Neuronal stem cell (in vitro differentiated cells): ENCODE results near the gene SLC66A3.

Source experiments
- DNase-seq: peaks from one replicate; pipeline ENCODE4 v3.0.0-alpha.2; 2013; ENCODE audit warnings: low spot score
- H2AFZ ChIP-seq: one replicate; pipeline ENCODE4 v1.6.1; 2013; ENCODE audit warnings: mild to moderate bottlenecking, low read length, inconsistent platforms
- H2AK5ac ChIP-seq: 2 replicates; pipeline ENCODE4 v1.6.1; 2013; ENCODE audit warnings: low read depth, mild to moderate bottlenecking, inconsistent platforms, low read length, moderate library complexity, mixed read lengths
- H2BK120ac ChIP-seq: 2 replicates; pipeline ENCODE4 v1.6.1; 2013; ENCODE audit warnings: low read depth, mild to moderate bottlenecking, inconsistent platforms, low read length, moderate library complexity, mixed read lengths
- H2BK12ac ChIP-seq: one replicate; pipeline ENCODE4 v1.6.1; 2013; ENCODE audit warnings: low read length, inconsistent platforms
- H2BK15ac ChIP-seq: 2 replicates; pipeline ENCODE4 v1.6.1; 2013; ENCODE audit warnings: mild to moderate bottlenecking, low read length, inconsistent platforms, mixed read lengths
- H2BK5ac ChIP-seq: one replicate; pipeline ENCODE4 v1.6.1; 2013; ENCODE audit warnings: inconsistent platforms, mild to moderate bottlenecking, low read length, moderate library complexity
- H3K14ac ChIP-seq: one replicate; pipeline ENCODE4 v1.6.1; 2013; ENCODE audit warnings: low read length, inconsistent platforms
- H3K18ac ChIP-seq: 2 replicates; pipeline ENCODE4 v1.6.1; 2013; ENCODE audit warnings: low read length, inconsistent platforms
- H3K23ac ChIP-seq: 2 replicates; pipeline ENCODE4 v1.6.1; 2013; ENCODE audit warnings: low read depth, mild to moderate bottlenecking, mixed read lengths, low read length, inconsistent platforms; ENCODE audit not compliant: poor library complexity
- H3K27ac ChIP-seq: replicated peaks from 3 replicates; pipeline ENCODE4 v1.5.1; 2013; ENCODE audit warnings: low read length, inconsistent platforms
- H3K27me3 ChIP-seq, 3 experiments: 2 replicates each; pipeline ENCODE4 v1.6.1; 2013; ENCODE audit warnings: low read length in 3 of 3, mild to moderate bottlenecking in 2 of 3, inconsistent platforms in 1 of 3, low read depth in 1 of 3, mixed read lengths in 1 of 3, moderate library complexity in 1 of 3; ENCODE audit not compliant: control insufficient read depth in 3 of 3, insufficient read depth in 3 of 3
- H3K36me3 ChIP-seq, 2 donors: replicated peaks in 1 of 2; 2 replicates each; pipeline ENCODE4 v1.6.1; 2013; ENCODE audit warnings: low read length in 2 of 2; ENCODE audit not compliant: control insufficient read depth in 2 of 2, insufficient read depth in 2 of 2
- H3K4ac ChIP-seq: 2 replicates; pipeline ENCODE4 v1.6.1; 2013; ENCODE audit warnings: inconsistent platforms, mild to moderate bottlenecking, low read length, moderate library complexity
- H3K4me1 ChIP-seq, 2 donors: 1 replicate in 1 of 2; 2 replicates in 1 of 2; pipeline ENCODE4 v1.6.1; 2013; ENCODE audit warnings: low read length in 2 of 2, low read depth in 1 of 2; ENCODE audit not compliant: control insufficient read depth in 2 of 2, insufficient read depth in 1 of 2
- H3K4me2 ChIP-seq: one replicate; pipeline ENCODE4 v1.6.1; 2013; ENCODE audit warnings: mild to moderate bottlenecking, low read length, inconsistent platforms; ENCODE audit not compliant: insufficient read depth, poor library complexity, severe bottlenecking
- H3K4me3 ChIP-seq, 2 donors: 2 replicates each; pipeline ENCODE4 v1.5.1; 2013; ENCODE audit warnings: low read length in 2 of 2, mild to moderate bottlenecking in 2 of 2, inconsistent platforms in 1 of 2, moderate library complexity in 1 of 2
- H3K79me1 ChIP-seq: one replicate; pipeline ENCODE4 v1.6.1; 2013; ENCODE audit warnings: low read depth, mild to moderate bottlenecking, inconsistent platforms, low read length, moderate library complexity
- H3K9ac ChIP-seq: one replicate; pipeline ENCODE4 v1.6.1; 2013; ENCODE audit warnings: mild to moderate bottlenecking, low read depth, low read length, inconsistent platforms; ENCODE audit not compliant: poor library complexity
- H3K9me3 ChIP-seq, 2 donors: replicated peaks in 1 of 2; 2 replicates each; pipeline versions ENCODE3 to v1.6.1; 2013; ENCODE audit warnings: low read length in 2 of 2, mild to moderate bottlenecking in 2 of 2, inconsistent platforms in 1 of 2, low read depth in 1 of 2, mixed read lengths in 1 of 2, moderate library complexity in 1 of 2; ENCODE audit not compliant: control insufficient read depth in 2 of 2, insufficient read depth in 1 of 2
- H4K8ac ChIP-seq: one replicate; pipeline ENCODE4 v1.6.1; 2013; ENCODE audit warnings: low read depth, mild to moderate bottlenecking, inconsistent platforms, low read length, moderate library complexity
- H4K91ac ChIP-seq: one replicate; pipeline ENCODE4 v1.6.1; 2013; ENCODE audit warnings: low read length, low read depth, mild to moderate bottlenecking, inconsistent platforms; ENCODE audit not compliant: poor library complexity
- WGBS, 2 donors: extraction: QIAGEN DNeasy Blood & Tissue Kit; methylation state at CpG; one replicate each; pipeline ENCODE4 v1.1.7; 2013; ENCODE audit warnings: missing lambda C conversion rate in 2 of 2, mixed read lengths in 1 of 2; ENCODE audit not compliant: insufficient read length in 2 of 2, insufficient replicate concordance in 1 of 2; ENCODE audit errors: extremely low coverage in 2 of 2; 5-methylcytosine and 5-hydroxymethylcytosine counted together

The SLC66A3 gene

GRCh38 chr2:11123001-11123809 lies 32.1 kb upstream of the SLC66A3 start:
- Histone ChIP-seq H3K4me1 (peaks cover 0 to 2% of the 10 kb centered on the region in 2 donors), H3K4me2 (no peak overlapping the region), H3K9ac (peak overlapping the region; percentile 54), H3K23ac (peak overlapping the region; percentile 67), H4K91ac (no peak overlapping the region), H2AFZ (no peak overlapping the region), H2BK120ac (no peak overlapping the region), H2BK12ac (peak overlapping the region; percentile 66), H3K4ac (no peak overlapping the region), H4K8ac (peak overlapping the region; percentile 84), H2BK5ac (no peak overlapping the region), H2BK15ac (peak overlapping the region; percentile 69), H3K14ac (peak overlapping the region; percentile 27), H3K4me3 (no peak overlapping the region), H2AK5ac (peak overlapping the region; percentile 77), H3K27ac (no peak overlapping the region), H3K9me3 (no peaks in the 10 kb centered on the region), H3K79me1 (no peaks in the 10 kb centered on the region), H3K18ac (peak overlapping the region; percentile 83), H3K27me3 (peaks cover 0 to 34% (median 2%) of the 10 kb centered on the region in 3 experiments), H3K36me3 (no peaks in the 10 kb centered on the region)
- WGBS, 2 donors: no CpG with 5 or more reads among the region's 12 CpGs
- DNase-seq: no peak

- H3K4ac ChIP-seq: no peak overlapping the region
- H3K36me3 ChIP-seq: no peaks in the 10 kb centered on the region
- peak overlapping the region; percentile 50 for H4K8ac ChIP-seq
- H3K4me3 ChIP-seq: no peak overlapping the region
- peak overlapping the region; percentile 66 for H2AFZ ChIP-seq
- H2BK12ac ChIP-seq: peak overlapping the region; percentile 77
- peak overlapping the region; percentile 50 for H2AK5ac ChIP-seq
- no peak overlapping the region for H3K27ac ChIP-seq
- no peak overlapping the region for H2BK15ac ChIP-seq
- H2BK5ac ChIP-seq: no peak overlapping the region
- H3K4me2 ChIP-seq: no peak overlapping the region
- H4K91ac ChIP-seq: no peak overlapping the region
- no peak overlapping the region for H3K14ac ChIP-seq
- H3K23ac ChIP-seq: peak overlapping the region; percentile 16
- peaks cover 0 to 34% (median 2%) of the 10 kb centered on the region in 3 experiments for H3K27me3 ChIP-seq
- WGBS, 2 donors: no CpG with 5 or more reads among the region's 41 CpGs
- DNase-seq: peak; percentile 45
- no peak overlapping the region for H2BK120ac ChIP-seq
- H3K18ac ChIP-seq: peak overlapping the region; percentile 77
- peaks cover 0 to 2% of the 10 kb centered on the region in 2 donors for H3K4me1 ChIP-seq
- no peaks in the 10 kb centered on the region for H3K9me3 ChIP-seq
- H3K9ac ChIP-seq: peak overlapping the region; percentile 64
- H3K79me1 ChIP-seq: no peaks in the 10 kb centered on the region
These were observed 31.2 kb upstream of the SLC66A3 start for GRCh38 chr2:11123856-11124759.

- H3K27me3 ChIP-seq: peaks cover 0 to 34% (median 4%) of the 10 kb centered on the region in 3 experiments
- H4K8ac ChIP-seq: no peak overlapping the region
- H3K9me3 ChIP-seq: no peaks in the 10 kb centered on the region
- H2BK12ac ChIP-seq: no peak overlapping the region
- no peak overlapping the region for H3K27ac ChIP-seq
- H4K91ac ChIP-seq: no peak overlapping the region
- H2BK5ac ChIP-seq: no peak overlapping the region
- no peak overlapping the region for H3K14ac ChIP-seq
- H3K4me1 ChIP-seq: peaks cover 2 to 4% of the 10 kb centered on the region in 2 donors
- no CpG with 5 or more reads among the region's 3 CpGs for WGBS, 2 donors
- H3K18ac ChIP-seq: no peak overlapping the region
- H2BK15ac ChIP-seq: no peak overlapping the region
- no peak overlapping the region for H3K23ac ChIP-seq
- no peak overlapping the region for H3K9ac ChIP-seq
- no peak for DNase-seq
- peak overlapping the region; percentile 66 for H2AFZ ChIP-seq
- no peaks in the 10 kb centered on the region for H3K36me3 ChIP-seq
- no peak overlapping the region for H3K4me3 ChIP-seq
- H3K4ac ChIP-seq: no peak overlapping the region
- no peak overlapping the region for H3K4me2 ChIP-seq
- no peaks in the 10 kb centered on the region for H3K79me1 ChIP-seq
- H2BK120ac ChIP-seq: no peak overlapping the region
- H2AK5ac ChIP-seq: no peak overlapping the region
These were observed 30.6 kb upstream of the SLC66A3 start for GRCh38 chr2:11124760-11125068.

- H3K27me3 ChIP-seq: peaks cover 0 to 20% (median 4%) of the 10 kb centered on the region in 3 experiments
- no peak overlapping the region for H3K18ac ChIP-seq
- DNase-seq: no peak
- H2BK120ac ChIP-seq: no peak overlapping the region
- no peak overlapping the region for H3K9ac ChIP-seq
- H3K23ac ChIP-seq: no peak overlapping the region
- H2AFZ ChIP-seq: no peak overlapping the region
- peak overlapping the region; percentile 23 for H2BK15ac ChIP-seq
- H3K79me1 ChIP-seq: no peaks in the 10 kb centered on the region
- no peaks in the 10 kb centered on the region for H3K9me3 ChIP-seq
- peak overlapping the region; percentile 9 for H2AK5ac ChIP-seq
- H2BK12ac ChIP-seq: no peak overlapping the region
- no peak overlapping the region for H2BK5ac ChIP-seq
- peaks cover 2% of the 10 kb centered on the region in 2 donors for H3K4me1 ChIP-seq
- WGBS, 2 donors: no CpG with 5 or more reads among the region's 5 CpGs
- H3K4me3 ChIP-seq: no peak overlapping the region
- no peak overlapping the region for H3K14ac ChIP-seq
- no peak overlapping the region for H3K27ac ChIP-seq
- no peak overlapping the region for H3K4me2 ChIP-seq
- H4K8ac ChIP-seq: no peak overlapping the region
- H4K91ac ChIP-seq: no peak overlapping the region
- no peaks in the 10 kb centered on the region for H3K36me3 ChIP-seq
- H3K4ac ChIP-seq: no peak overlapping the region
These were observed 27.5 kb upstream of the SLC66A3 start for GRCh38 chr2:11127761-11128160.
